HepG2 (cell line): ENCODE results near the gene IFITM10. TPM values are rescaled to one million over a fixed set of nuclear protein-coding genes. Genes with fewer than 3 reads are reported as not detected.

Source experiments
- ATAC-seq: fragments of 200-7000 bp; cut with Tn5 transposase; 3 replicates; pipeline ENCODE4 v1.9.1; 2020; ENCODE audit warnings: mild to moderate bottlenecking, moderate library complexity
- BruUV-seq: library from RNA; stranded (reverse); fragments of 400-500 nt; replicated peaks from 2 replicates; lab custom pipeline; 2021; lab: Mats Ljungman, UMichigan
- CTCF ChIA-PET: fragments of 300-600 bp; formaldehyde crosslinking; extraction: SDS; loops from one replicate; lab custom pipeline; 2021; ENCODE audit warnings: low total read pairs, inconsistent platforms, low intra/inter-chr PET ratio; lab: Yijun Ruan, JAX
- POLR2A ChIA-PET: fragments of 350-600 bp; sonication (Branson Sonifier 250); formaldehyde crosslinking; loops from one replicate; lab custom pipeline; 2020; ENCODE audit warnings: antibody characterized with exemption, inconsistent platforms; lab: Yijun Ruan, JAX
- DNase-seq: peaks from one replicate; pipeline ENCODE4 v3.0.0-alpha.2; 2015; ENCODE audit warnings: low spot score
- FAIRE-seq: peaks from 3 replicates; lab custom pipeline; 2011; peaks lifted over from hg19 to GRCh38; lab: Jason Lieb, UNC
- H2AFZ ChIP-seq: one replicate; pipeline ENCODE4 v1.6.1; 2011; ENCODE audit warnings: low read length, inconsistent platforms
- H3K27ac ChIP-seq: fragments of 300-600 bp; 3 replicates; pipeline ENCODE4 v1.8.0; 2011; ENCODE audit warnings: mixed run types, mild to moderate bottlenecking, mixed read lengths, low read length, inconsistent platforms; ENCODE audit not compliant: insufficient read depth; ENCODE audit errors: extremely low read length
- H3K27me3 ChIP-seq, 2 experiments: fragments of 200-600 bp in 1 of 2; 2 replicates in 1 of 2; 3 replicates in 1 of 2; pipeline versions ENCODE4 v1.6.0 to v1.8.0; 2011; ENCODE audit warnings: low read length in 2 of 2, mild to moderate bottlenecking in 2 of 2, moderate library complexity in 2 of 2, inconsistent platforms in 1 of 2; ENCODE audit not compliant: insufficient read depth in 2 of 2, control insufficient read depth in 1 of 2
- H3K36me3 ChIP-seq, 2 experiments: fragments of 200-600 bp in 1 of 2; replicated peaks in 1 of 2; 2 replicates in 1 of 2; 3 replicates in 1 of 2; pipeline versions ENCODE4 v1.5.1 to v1.8.0; 2011; ENCODE audit warnings: low read length in 2 of 2, inconsistent platforms in 1 of 2; ENCODE audit not compliant: insufficient read depth in 2 of 2, control insufficient read depth in 1 of 2
- H3K4me1 ChIP-seq: 2 replicates; pipeline ENCODE4 v1.5.1; 2012; ENCODE audit warnings: low read length, inconsistent platforms; ENCODE audit not compliant: insufficient read depth
- H3K4me2 ChIP-seq: 2 replicates; pipeline ENCODE4 v1.6.0; 2011; ENCODE audit warnings: low read depth, low read length, inconsistent platforms
- H3K4me3 ChIP-seq, 3 experiments: fragments of 200-600 bp in 1 of 3; sonication (generic), shearing (Covaris generic) in 1 of 3; replicated peaks in 1 of 3; 2 replicates each; pipeline ENCODE4 v1.5.1; 2011 to 2016; ENCODE audit warnings: low read length in 3 of 3, inconsistent platforms in 2 of 3, low read depth in 2 of 3, mild to moderate bottlenecking in 2 of 3, control low read depth in 1 of 3, mixed read lengths in 1 of 3; ENCODE audit not compliant: insufficient read depth in 1 of 3
- H3K79me2 ChIP-seq: one replicate; pipeline ENCODE4 v1.6.1; 2011; ENCODE audit warnings: low read length, inconsistent platforms; ENCODE audit not compliant: insufficient read depth
- H3K9ac ChIP-seq: 2 replicates; pipeline ENCODE4 v1.6.0; 2011; ENCODE audit warnings: mild to moderate bottlenecking, low read depth, low read length, inconsistent platforms; ENCODE audit not compliant: insufficient read depth
- H3K9me3 ChIP-seq: 2 replicates; pipeline ENCODE4 v1.5.1; 2012; ENCODE audit warnings: mild to moderate bottlenecking, low read length
- H4K20me1 ChIP-seq: 2 replicates; pipeline ENCODE4 v1.6.0; 2011; ENCODE audit warnings: inconsistent platforms, mild to moderate bottlenecking, low read length, moderate library complexity; ENCODE audit not compliant: insufficient read depth
- BHLHE40 ChIP-seq: IDR thresholded peaks from 2 replicates; pipeline ENCODE4 v1.6.1; 2011; ENCODE audit warnings: low read length, improper control_type of control experiment
- CHD4 ChIP-seq: fragments of 200-600 bp; sonication (generic); IDR thresholded peaks from 2 replicates; pipeline ENCODE4 v1.7.0; 2017; ENCODE audit warnings: mild to moderate bottlenecking, low read length, borderline replicate concordance
- E2F1 ChIP-seq: sonication (generic); formaldehyde crosslinking; IDR thresholded peaks from 2 replicates; pipeline ENCODE4 v1.5.0; 2020; ENCODE audit warnings: missing genetic modification reagents
- GABPA ChIP-seq, 2 experiments: IDR thresholded peaks; 2 replicates each; pipeline ENCODE4 v1.6.1; 2011 to 2016; ENCODE audit warnings: low read depth in 2 of 2, low read length in 1 of 2, missing biosample characterization in 1 of 2, missing genetic modification characterization in 1 of 2
- MNT ChIP-seq: fragments of 450-650 bp; IDR thresholded peaks from 2 replicates; pipeline ENCODE4 v1.6.1; 2016
- NFKBIZ ChIP-seq: IDR thresholded peaks from 2 replicates; pipeline ENCODE4 v1.6.1; 2018; ENCODE audit warnings: missing genetic modification reagents, missing compliant biosample characterization
- SMAD9 ChIP-seq: sonication (generic); formaldehyde crosslinking; IDR thresholded peaks from 2 replicates; pipeline ENCODE4 v1.5.1; 2020; ENCODE audit warnings: mild to moderate bottlenecking, missing genetic modification reagents
- TAF15 ChIP-seq: fragments of 200-400 bp; formaldehyde crosslinking; IDR thresholded peaks from one replicate; pipeline ENCODE4 v1.6.1; 2018; ENCODE audit warnings: mild to moderate bottlenecking, low read depth, low read length; ENCODE audit not compliant: poor library complexity, severe bottlenecking
- THAP7 ChIP-seq: sonication (generic); formaldehyde crosslinking; IDR thresholded peaks from 2 replicates; pipeline ENCODE4 v1.8.1; 2023; ENCODE audit warnings: mild to moderate bottlenecking, missing genetic modification reagents
- USF2 ChIP-seq, 2 experiments: sonication (generic) in 1 of 2; formaldehyde crosslinking in 1 of 2; IDR thresholded peaks; 2 replicates each; pipeline versions ENCODE4 v1.5.1 to v1.6.1; 2011 to 2020; ENCODE audit warnings: borderline replicate concordance in 1 of 2, low read depth in 1 of 2, low read length in 1 of 2, mild to moderate bottlenecking in 1 of 2, missing genetic modification reagents in 1 of 2, moderate library complexity in 1 of 2
- ZNF503 ChIP-seq: sonication (generic); formaldehyde crosslinking; IDR thresholded peaks from 2 replicates; pipeline ENCODE4 v1.4.0; 2020; ENCODE audit warnings: missing genetic modification reagents
- ZNF740 ChIP-seq: sonication (generic); formaldehyde crosslinking; IDR thresholded peaks from 2 replicates; pipeline ENCODE4 v1.4.0; 2020; ENCODE audit warnings: missing genetic modification reagents
- ZNF878 ChIP-seq: sonication (generic); formaldehyde crosslinking; IDR thresholded peaks from 2 replicates; pipeline ENCODE4 v1.8.1; 2023; ENCODE audit warnings: mild to moderate bottlenecking, missing genetic modification reagents, moderate library complexity
- ZNF879 ChIP-seq: sonication (generic); formaldehyde crosslinking; IDR thresholded peaks from 2 replicates; pipeline ENCODE4 v1.8.1; 2023; ENCODE audit warnings: missing genetic modification reagents
- WGBS: methylation state at CpG from one replicate; pipeline ENCODE4 v1.1.6; 2017; ENCODE audit warnings: low lambda C conversion rate; 5-methylcytosine and 5-hydroxymethylcytosine counted together
- in situ Hi-C: cut with HindIII; loops from 2 replicates; pipeline ENCODE4 v1.10.0; 2017; ENCODE audit warnings: low pct_unique_long_range_greater_than_20kb; ENCODE audit not compliant: extremely low pct_ligation_motif_present
- intact Hi-C: fragments of 100-400 bp; cut with micrococcal nuclease; formaldehyde crosslinking; loops from one replicate; pipeline ENCODE4 v1.10.0; 2022; ENCODE audit not compliant: unreplicated experiment
- polyA plus RNA-seq, 8 experiments: library from polyadenylated mRNA; depleted of rRNA in 3 of 8; stranded (reverse) in 7 of 8; unstranded in 1 of 8; fragments of >200 nt; fragmentation: Illumina TruSeq in 4 of 8; extraction: Trizol in 4 of 8; gene quantifications; 2 replicates each; pipeline versions ENCODE4 v1.2.1 to v1.2.3, GENCODE V29; 2011 to 2016; ENCODE audit warnings: low read depth in 4 of 8, missing spikeins in 1 of 8, mixed read lengths in 1 of 8; ENCODE audit not compliant: insufficient read depth in 1 of 8
- total RNA-seq, 5 experiments: library from RNA; depleted of rRNA; stranded (reverse); fragments of >200 nt; fragmentation: Illumina TruSeq; extraction: Trizol; gene quantifications; 2 replicates each; pipeline ENCODE4 v1.2.3, GENCODE V29; 2016; ENCODE audit warnings: low read depth in 1 of 5

Gene IFITM10
- total and polyA plus RNA-seq, 2 of the 13 experiments (the other 11 are each of a cell fraction or from before 2014, with no cell fraction given) = 0.09 to 0.13 TPM

GRCh38 chr11:1744137-1744886, 6.1 kb downstream of the IFITM10 start:
- no peak overlapping the region for H2AFZ ChIP-seq
- no TSS peak for BruUV-seq
- H3K27me3 ChIP-seq = peaks cover 3 to 24% of the 10 kb centered on the region in 2 experiments; a peak in 4 of 5 replicates
- ATAC-seq (no peak), FAIRE-seq (no peak), DNase-seq (no peak)
- H3K79me2 ChIP-seq = no peaks in the 10 kb centered on the region
- in situ Hi-C loops = no loop called here
- H3K27ac ChIP-seq = no peak overlapping the region
- POLR2A ChIA-PET = interaction anchor here (1.1 kb wide), 1 partner anchor 18 kb away, joined by 3 read pairs; no protein-coding TSS in a partner anchor
- no peaks in the 10 kb centered on the region for H3K9me3 ChIP-seq
- no peaks in the 10 kb centered on the region for H4K20me1 ChIP-seq
- H3K36me3 ChIP-seq = no peaks in the 10 kb centered on the region
- H3K4me3 ChIP-seq = no peak overlapping the region
- intact Hi-C loops = no loop called here
- H3K9ac ChIP-seq = no peak overlapping the region
- TF ChIP-seq MNT (peak; percentile 52), E2F1 (CRISPR knock-in tag) (no peak), TAF15 (no peak), GABPA (IDR thresholded peaks at IDR 0.05; ENCODE audit: low read depth, low read length) (no peak), GABPA (CRISPR knock-in tag; IDR thresholded peaks at IDR 0.05; ENCODE audit: low read depth) (no peak), SMAD9 (CRISPR knock-in tag) (no peak), ZNF503 (no peak), NFKBIZ (no peak), BHLHE40 (peak; percentile 69), THAP7 (CRISPR knock-in tag) (no peak), ZNF740 (CRISPR knock-in tag) (peak; percentile 66; the same call in 1 of the 2 replicates), ZNF878 (no peak), ZNF879 (CRISPR knock-in tag) (no peak), CHD4 (no peak), USF2 (IDR thresholded peaks at IDR 0.05; ENCODE audit: low read depth, low read length) (0 out of 2 replicates have a peak, but pooled peaks have one; percentile 23), USF2 (CRISPR knock-in tag; IDR thresholded peaks at IDR 0.05; ENCODE audit: borderline replicate concordance) (no peak)
- H3K4me2 ChIP-seq = no peak overlapping the region
- CTCF ChIA-PET = no interaction called here
- WGBS = 25% methylated on average over 15 of the region's 23 CpGs
- no peaks in the 10 kb centered on the region for H3K4me1 ChIP-seq
